ENCODE results near the gene LRRC25. TPM values are rescaled to one million over a fixed set of nuclear protein-coding genes. Genes with fewer than 3 reads are reported as not detected.
A peak's percentile ranks its signal among the peaks of the same experiment; 100 is the strongest.

LRRC25 gene
- total RNA-seq, 3 donors from 2014 or later (not counting 1 experiment from before 2014, with no cell fraction given), result 3.9 to 28.2 (median 12.0) TPM

DNA sequence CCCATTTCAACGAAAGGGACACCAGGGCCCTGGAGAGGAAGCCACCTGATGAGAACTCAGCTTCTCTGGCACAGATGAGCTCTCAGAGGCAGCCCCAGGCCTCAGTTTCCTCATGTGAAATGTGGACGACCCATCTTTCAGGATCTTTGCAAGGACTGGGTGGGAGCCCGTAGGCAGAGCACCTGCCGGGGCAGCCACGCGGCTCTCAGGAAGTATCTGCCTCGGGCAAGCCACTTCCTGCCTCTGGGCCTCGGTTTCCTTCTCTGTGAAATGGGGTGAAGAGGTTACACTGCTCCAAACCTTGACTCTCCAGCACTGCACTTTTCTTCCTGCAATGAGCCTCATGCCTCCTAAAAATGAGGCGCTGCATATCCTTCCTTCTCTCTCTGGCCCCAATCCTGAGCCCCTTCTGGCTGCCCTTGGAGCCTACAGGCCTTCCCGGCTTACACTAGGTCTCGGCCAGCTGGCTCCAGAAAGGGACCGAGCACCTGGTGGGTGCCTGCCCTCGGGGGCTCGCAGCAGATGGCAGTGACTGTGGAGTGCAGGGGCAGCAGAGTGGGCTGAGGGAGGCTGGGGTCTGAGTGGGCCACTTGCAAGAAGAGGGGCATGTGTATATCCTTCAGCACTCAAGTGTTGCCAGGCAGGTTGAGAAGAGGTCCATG lies 25.2 kb upstream of the LRRC25 start:
- H3K4me1 ChIP-seq (ENCODE audit: control insufficient read depth, insufficient read depth, low read length), result peaks cover 84% of the 10 kb centered on the region
- H3K36me3 ChIP-seq (ENCODE audit: control insufficient read depth, insufficient read depth, low read length), result peaks cover 3% of the 10 kb centered on the region
- Mint-ChIP-seq H3K9me3 (no peaks in the 10 kb centered on the region), H3K27ac (peak overlapping the region; percentile 86 to 97), H3K27me3 (ENCODE audit: low read depth in 2 of 2) (no peaks in the 10 kb centered on the region), H3K4me1 (peaks cover 60 to 82% of the 10 kb centered on the region in 2 donors), H3K36me3 (no peaks in the 10 kb centered on the region), H3K4me3 (peak overlapping the region; percentile 91)
- H3K4me3 ChIP-seq (ENCODE audit: low read length), result no peak overlapping the region
- peak in 1 of 2 donors; percentile 69 for DNase-seq
- peak overlapping the region; percentile 48 for H3K27ac ChIP-seq (ENCODE audit: low read length)
- intact Hi-C loops (cut with micrococcal nuclease), result no loop called here
- ATAC-seq, result no peak
- H3K27me3 ChIP-seq (ENCODE audit: control insufficient read depth, insufficient read depth, low read length), result no peaks in the 10 kb centered on the region
- TF ChIP-seq, protein P1, sequence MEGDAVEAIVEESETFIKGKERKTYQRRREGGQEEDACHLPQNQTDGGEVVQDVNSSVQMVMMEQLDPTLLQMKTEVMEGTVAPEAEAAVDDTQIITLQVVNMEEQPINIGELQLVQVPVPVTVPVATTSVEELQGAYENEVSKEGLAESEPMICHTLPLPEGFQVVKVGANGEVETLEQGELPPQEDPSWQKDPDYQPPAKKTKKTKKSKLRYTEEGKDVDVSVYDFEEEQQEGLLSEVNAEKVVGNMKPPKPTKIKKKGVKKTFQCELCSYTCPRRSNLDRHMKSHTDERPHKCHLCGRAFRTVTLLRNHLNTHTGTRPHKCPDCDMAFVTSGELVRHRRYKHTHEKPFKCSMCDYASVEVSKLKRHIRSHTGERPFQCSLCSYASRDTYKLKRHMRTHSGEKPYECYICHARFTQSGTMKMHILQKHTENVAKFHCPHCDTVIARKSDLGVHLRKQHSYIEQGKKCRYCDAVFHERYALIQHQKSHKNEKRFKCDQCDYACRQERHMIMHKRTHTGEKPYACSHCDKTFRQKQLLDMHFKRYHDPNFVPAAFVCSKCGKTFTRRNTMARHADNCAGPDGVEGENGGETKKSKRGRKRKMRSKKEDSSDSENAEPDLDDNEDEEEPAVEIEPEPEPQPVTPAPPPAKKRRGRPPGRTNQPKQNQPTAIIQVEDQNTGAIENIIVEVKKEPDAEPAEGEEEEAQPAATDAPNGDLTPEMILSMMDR (IDR thresholded peaks at IDR 0.05), result no peak
- WGBS (ENCODE audit: insufficient coverage), result 40% methylated on average over 14 of the region's 14 CpGs
- no peaks in the 10 kb centered on the region for H3K9me3 ChIP-seq (ENCODE audit: control insufficient read depth, insufficient read depth, low read length)

DNA sequence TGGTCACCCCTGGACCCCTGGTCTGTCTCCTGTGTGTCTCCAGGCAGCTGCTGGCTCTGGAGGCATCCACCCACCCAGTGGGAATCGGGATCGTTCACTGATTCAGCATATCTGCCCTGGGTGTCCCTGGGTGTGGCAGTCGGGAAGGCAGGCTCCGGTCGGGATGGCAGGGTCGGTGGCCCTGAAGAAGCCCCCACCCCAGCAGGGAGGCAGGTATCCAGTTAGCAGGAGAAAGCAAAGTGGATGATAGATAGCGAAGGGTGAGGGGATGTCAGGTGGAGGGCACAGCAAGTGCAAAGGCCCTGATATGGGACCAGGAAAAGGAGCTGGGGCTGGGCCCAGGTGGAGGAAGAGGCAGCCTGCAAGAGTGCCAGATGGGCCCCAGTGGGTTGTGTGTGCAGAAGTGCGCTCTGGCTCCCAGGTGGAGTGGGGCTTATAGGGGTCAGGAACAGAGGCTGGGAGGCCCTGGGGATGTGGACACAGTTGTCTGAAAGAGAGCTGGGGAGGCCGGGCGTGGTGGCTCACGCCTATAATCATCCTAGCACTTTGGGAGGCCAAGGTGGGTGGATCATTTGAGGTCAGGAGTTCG lies 24.0 kb upstream of the LRRC25 start:
- Histone ChIP-seq H3K27ac (ENCODE audit: low read length) (peak overlapping the region; percentile 73), H3K36me3 (ENCODE audit: control insufficient read depth, insufficient read depth, low read length) (peaks cover 3% of the 10 kb centered on the region), H3K9me3 (ENCODE audit: control insufficient read depth, insufficient read depth, low read length) (no peaks in the 10 kb centered on the region), H3K27me3 (ENCODE audit: control insufficient read depth, insufficient read depth, low read length) (no peaks in the 10 kb centered on the region), H3K4me1 (ENCODE audit: control insufficient read depth, insufficient read depth, low read length) (peaks cover 88% of the 10 kb centered on the region), H3K4me3 (ENCODE audit: low read length) (no peak overlapping the region)
- no peaks in the 10 kb centered on the region for H3K27me3 Mint-ChIP-seq (ENCODE audit: low read depth in 2 of 2)
- intact Hi-C loops (cut with micrococcal nuclease), result no loop called here
- H3K9me3 Mint-ChIP-seq, result no peaks in the 10 kb centered on the region
- DNase-seq (peak in 1 of 2 donors; percentile 37), ATAC-seq (no peak)
- 76% methylated on average over 11 of the region's 12 CpGs for WGBS (ENCODE audit: insufficient coverage)
- TF ChIP-seq, protein P1 (IDR thresholded peaks at IDR 0.05), result no peak
- peaks cover 69 to 91% of the 10 kb centered on the region in 2 donors for H3K4me1 Mint-ChIP-seq
- H3K36me3 Mint-ChIP-seq, result no peaks in the 10 kb centered on the region
- H3K27ac Mint-ChIP-seq, result peak overlapping the region; percentile 86 to 97
- H3K4me3 Mint-ChIP-seq, result peak overlapping the region; percentile 91

DNA sequence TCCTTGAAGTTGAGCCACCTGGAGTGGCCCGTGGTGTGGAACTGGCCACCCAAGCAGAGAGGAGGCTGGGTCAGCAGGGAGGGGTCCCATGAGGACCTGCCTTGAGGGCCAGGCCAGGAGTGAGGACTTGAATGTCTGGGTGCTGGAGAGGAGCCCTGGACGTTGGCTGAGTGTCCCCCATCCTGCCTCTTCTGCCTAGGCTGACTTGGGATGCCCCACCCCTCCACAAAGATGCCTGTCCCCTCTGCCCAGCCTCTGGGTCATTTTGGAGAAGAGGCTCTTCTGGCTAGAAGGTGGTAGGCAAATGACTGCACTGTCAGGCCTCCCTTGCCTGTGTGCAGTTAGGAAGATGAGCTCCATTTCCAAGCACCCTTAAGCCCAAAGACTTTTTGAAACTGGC lies 23.5 kb upstream of the LRRC25 start:
- H3K9me3 Mint-ChIP-seq, result no peaks in the 10 kb centered on the region
- Histone ChIP-seq H3K27me3 (ENCODE audit: control insufficient read depth, insufficient read depth, low read length) (no peaks in the 10 kb centered on the region), H3K4me1 (ENCODE audit: control insufficient read depth, insufficient read depth, low read length) (peaks cover 88% of the 10 kb centered on the region), H3K36me3 (ENCODE audit: control insufficient read depth, insufficient read depth, low read length) (peaks cover 1% of the 10 kb centered on the region), H3K9me3 (ENCODE audit: control insufficient read depth, insufficient read depth, low read length) (no peaks in the 10 kb centered on the region), H3K27ac (ENCODE audit: low read length) (peak overlapping the region; percentile 73), H3K4me3 (ENCODE audit: low read length) (peak overlapping the region; percentile 73)
- TF ChIP-seq, protein P1 (IDR thresholded peaks at IDR 0.05), result no peak
- 70% methylated on average over 2 of the region's 2 CpGs for WGBS (ENCODE audit: insufficient coverage)
- intact Hi-C loops (cut with micrococcal nuclease), result no loop called here
- no peaks in the 10 kb centered on the region for H3K36me3 Mint-ChIP-seq
- peak overlapping the region; percentile 86 to 97 for H3K27ac Mint-ChIP-seq
- peak in 1 of 2 donors; percentile 34 for DNase-seq
- peak overlapping the region; percentile 91 for H3K4me3 Mint-ChIP-seq
- no peaks in the 10 kb centered on the region for H3K27me3 Mint-ChIP-seq (ENCODE audit: low read depth in 2 of 2)
- no peak for ATAC-seq
- H3K4me1 Mint-ChIP-seq, result peaks cover 70 to 91% of the 10 kb centered on the region in 2 donors

Data from natural killer cell (primary cell).